ENCODE data around the gene COL20A1.

COL20A1 gene

GRCh38 chr20:63254606-63255384, 38.2 kb upstream of the COL20A1 start:
- 0 out of 2 replicates have a peak, but pooled peaks have one; percentile 3 for TF ChIP-seq CTCF (IDR thresholded peaks at IDR 0.05; ENCODE audit: control insufficient read depth, extremely low read depth, insufficient read depth)
- no peak for DNase-seq (ENCODE audit: low read depth)
- no peak overlapping the region for H3K4me3 ChIP-seq (ENCODE audit: low read depth, low read length)

- H3K4me3 ChIP-seq (ENCODE audit: low read depth, low read length) = no peak overlapping the region
- no peak for DNase-seq (ENCODE audit: low read depth)
- TF ChIP-seq CTCF (IDR thresholded peaks at IDR 0.05; ENCODE audit: control insufficient read depth, extremely low read depth, insufficient read depth) = no peak
Measured at GRCh38 chr20:63255931-63256704, 36.9 kb upstream of the COL20A1 start.

- no peak for TF ChIP-seq CTCF (IDR thresholded peaks at IDR 0.05; ENCODE audit: control insufficient read depth, extremely low read depth, insufficient read depth)
- DNase-seq (ENCODE audit: low read depth) = no peak
- no peak overlapping the region for H3K4me3 ChIP-seq (ENCODE audit: low read depth, low read length)
Measured at GRCh38 chr20:63256954-63257353, 36.0 kb upstream of the COL20A1 start.

- H3K4me3 ChIP-seq (ENCODE audit: low read depth, low read length) = no peak overlapping the region
- TF ChIP-seq CTCF (IDR thresholded peaks at IDR 0.05; ENCODE audit: control insufficient read depth, extremely low read depth, insufficient read depth) = no peak
- DNase-seq (ENCODE audit: low read depth) = no peak
Measured at GRCh38 chr20:63257629-63258028, 35.4 kb upstream of the COL20A1 start.

GRCh38 chr20:63258781-63259180, 34.2 kb upstream of the COL20A1 start:
- DNase-seq (ENCODE audit: low read depth) = no peak
- TF ChIP-seq CTCF (IDR thresholded peaks at IDR 0.05; ENCODE audit: control insufficient read depth, extremely low read depth, insufficient read depth) = no peak

GRCh38 chr20:63259734-63260460, 33.1 kb upstream of the COL20A1 start:
- TF ChIP-seq CTCF (IDR thresholded peaks at IDR 0.05; ENCODE audit: control insufficient read depth, extremely low read depth, insufficient read depth) = no peak
- no peak for DNase-seq (ENCODE audit: low read depth)

More at GRCh38 chr20:63258781-63259180, 34.2 kb upstream of the COL20A1 start:
- no peak overlapping the region for H3K4me3 ChIP-seq (ENCODE audit: low read depth, low read length)

More at GRCh38 chr20:63259734-63260460, 33.1 kb upstream of the COL20A1 start:
- no peak overlapping the region for H3K4me3 ChIP-seq (ENCODE audit: low read depth, low read length)
